Osteocyte (in vitro differentiated cells): Measurements from ENCODE around the gene ZNF138. TPM values are rescaled to one million over a fixed set of nuclear protein-coding genes. Genes with fewer than 3 reads are reported as not detected.

Source experiments
- DNase-seq: peaks from one replicate; pipeline ENCODE4 v3.0.0; 2021; ENCODE audit warnings: mixed read lengths; ENCODE audit not compliant: unreplicated experiment; ENCODE audit errors: extremely low spot score
- H3K27ac Mint-ChIP-seq: one replicate; pipeline ENCODE4 v1.8.0; 2021; ENCODE audit warnings: mild to moderate bottlenecking, mixed read lengths; ENCODE audit not compliant: unreplicated experiment
- H3K27me3 Mint-ChIP-seq: one replicate; pipeline ENCODE4 v1.8.0; 2021; ENCODE audit warnings: mixed read lengths; ENCODE audit not compliant: unreplicated experiment
- H3K36me3 Mint-ChIP-seq: one replicate; pipeline ENCODE4 v1.8.0; 2021; ENCODE audit warnings: mixed read lengths; ENCODE audit not compliant: unreplicated experiment
- H3K4me1 Mint-ChIP-seq: one replicate; pipeline ENCODE4 v1.8.0; 2021; ENCODE audit warnings: mixed read lengths; ENCODE audit not compliant: unreplicated experiment
- H3K4me3 Mint-ChIP-seq: one replicate; pipeline ENCODE4 v1.8.0; 2021; ENCODE audit warnings: mild to moderate bottlenecking, moderate library complexity, mixed read lengths; ENCODE audit not compliant: unreplicated experiment
- H3K9me3 Mint-ChIP-seq: one replicate; pipeline ENCODE4 v1.8.0; 2021; ENCODE audit warnings: mixed read lengths; ENCODE audit not compliant: unreplicated experiment
- CTCF ChIP-seq: fragments of 200-600 bp; sonication (generic); IDR thresholded peaks from 2 replicates; pipeline ENCODE4 v1.5.0; 2021; ENCODE audit warnings: antibody characterized with exemption, mild to moderate bottlenecking, moderate library complexity
- total RNA-seq: library from RNA; stranded (reverse); gene quantifications from 2 replicates; pipeline ENCODE4 v1.2.1, GENCODE V29; 2021

The ZNF138 gene
- total RNA-seq, 1 donor from 2014 or later: 4.0 TPM

- DNase-seq: peak; percentile 72
- no peak overlapping the region for H3K27ac Mint-ChIP-seq
- no peaks in the 10 kb centered on the region for H3K4me1 Mint-ChIP-seq
- no peak for TF ChIP-seq CTCF
- H3K36me3 Mint-ChIP-seq: no peaks in the 10 kb centered on the region
- H3K9me3 Mint-ChIP-seq: peaks cover 11% of the 10 kb centered on the region
- no peaks in the 10 kb centered on the region for H3K27me3 Mint-ChIP-seq
- H3K4me3 Mint-ChIP-seq: no peak overlapping the region
Observed at GRCh38 chr7:64879086-64879730, 85.0 kb downstream of the ZNF138 start.

GRCh38 chr7:64879800-64880199, 85.6 kb downstream of the ZNF138 start:
- Mint-ChIP-seq H3K4me1 (no peaks in the 10 kb centered on the region), H3K27ac (no peak overlapping the region), H3K36me3 (no peaks in the 10 kb centered on the region), H3K27me3 (no peaks in the 10 kb centered on the region), H3K9me3 (peaks cover 12% of the 10 kb centered on the region), H3K4me3 (no peak overlapping the region)
- DNase-seq: peak; percentile 73
- TF ChIP-seq CTCF: no peak

GRCh38 chr7:64880322-64881297, 86.4 kb downstream of the ZNF138 start:
- Mint-ChIP-seq H3K4me3 (no peak overlapping the region), H3K9me3 (peaks cover 12% of the 10 kb centered on the region), H3K27me3 (no peaks in the 10 kb centered on the region), H3K27ac (no peak overlapping the region), H3K36me3 (no peaks in the 10 kb centered on the region), H3K4me1 (no peaks in the 10 kb centered on the region)
- DNase-seq: peak; percentile 77
- TF ChIP-seq CTCF: no peak

- DNase-seq: peak; percentile 51
- no peaks in the 10 kb centered on the region for H3K4me1 Mint-ChIP-seq
- no peak for TF ChIP-seq CTCF
- no peaks in the 10 kb centered on the region for H3K36me3 Mint-ChIP-seq
- H3K4me3 Mint-ChIP-seq: no peak overlapping the region
- peaks cover 12% of the 10 kb centered on the region for H3K9me3 Mint-ChIP-seq
- peaks cover 7% of the 10 kb centered on the region for H3K27me3 Mint-ChIP-seq
- H3K27ac Mint-ChIP-seq: no peak overlapping the region
Observed at GRCh38 chr7:64881461-64882287, 87.4 kb downstream of the ZNF138 start.
